DMS79 treated with DMSO at 0.1 percent for 48 hours (cell line): ENCODE data around the gene RPS18.

Source experiments
- DNase-seq: peaks from one replicate; lab custom pipeline; 2025; lab: John Stamatoyannopoulos, UW

RPS18 gene

GRCh38 chr6:33289784-33290315 lies 18.0 kb downstream of the RPS18 start:
- DNase-seq = no peak

GRCh38 chr6:33290459-33290858 lies 18.6 kb downstream of the RPS18 start:
- no peak for DNase-seq

GRCh38 chr6:33292996-33293682 lies 21.3 kb downstream of the RPS18 start:
- DNase-seq = no peak

- no peak for DNase-seq
Measured at GRCh38 chr6:33294086-33294823, 22.4 kb downstream of the RPS18 start.

- DNase-seq = no peak
Measured at GRCh38 chr6:33295621-33296369, 23.9 kb downstream of the RPS18 start.

GRCh38 chr6:33296797-33297405 lies 25.0 kb downstream of the RPS18 start:
- no peak for DNase-seq

GRCh38 chr6:33297406-33297955 lies 25.6 kb downstream of the RPS18 start:
- no peak for DNase-seq

GRCh38 chr6:33297956-33298772 lies 26.3 kb downstream of the RPS18 start:
- peak; percentile 16 for DNase-seq

GRCh38 chr6:33298773-33299236 lies 26.9 kb downstream of the RPS18 start, which contains the start of gene RGL2:
RGL2 (minus strand) TSS chr6:33298942; CDS start chr6:33298610, 332 bp downstream.
- DNase-seq = peak; percentile 44

GRCh38 chr6:33299237-33299944 lies 27.5 kb downstream of the RPS18 start:
- peak; percentile 83 for DNase-seq

GRCh38 chr6:33301877-33302276 lies 30.0 kb downstream of the RPS18 start:
- no peak for DNase-seq

GRCh38 chr6:33304216-33304615 lies 32.3 kb downstream of the RPS18 start:
- DNase-seq = no peak

- no peak for DNase-seq
Measured at GRCh38 chr6:33305052-33305451, 33.2 kb downstream of the RPS18 start.

- DNase-seq = no peak
Measured at GRCh38 chr6:33306356-33306755, 34.5 kb downstream of the RPS18 start.

GRCh38 chr6:33312361-33313104 lies 40.7 kb downstream of the RPS18 start:
- peak; percentile 87 for DNase-seq

- DNase-seq = peak; percentile 73
Measured at GRCh38 chr6:33313105-33313708, 41.3 kb downstream of the RPS18 start.

- peak; percentile 59 for DNase-seq
Measured at GRCh38 chr6:33313709-33314514, 42.0 kb downstream of the RPS18 start, which contains the start of gene TAPBP. TAPBP (minus strand) TSS chr6:33314078; CDS start chr6:33314041, 37 bp downstream.

GRCh38 chr6:33314515-33314942 lies 42.7 kb downstream of the RPS18 start:
- DNase-seq = peak; percentile 57
